ENCODE measurements around the gene OPCML.

- TF ChIP-seq, protein P1, sequence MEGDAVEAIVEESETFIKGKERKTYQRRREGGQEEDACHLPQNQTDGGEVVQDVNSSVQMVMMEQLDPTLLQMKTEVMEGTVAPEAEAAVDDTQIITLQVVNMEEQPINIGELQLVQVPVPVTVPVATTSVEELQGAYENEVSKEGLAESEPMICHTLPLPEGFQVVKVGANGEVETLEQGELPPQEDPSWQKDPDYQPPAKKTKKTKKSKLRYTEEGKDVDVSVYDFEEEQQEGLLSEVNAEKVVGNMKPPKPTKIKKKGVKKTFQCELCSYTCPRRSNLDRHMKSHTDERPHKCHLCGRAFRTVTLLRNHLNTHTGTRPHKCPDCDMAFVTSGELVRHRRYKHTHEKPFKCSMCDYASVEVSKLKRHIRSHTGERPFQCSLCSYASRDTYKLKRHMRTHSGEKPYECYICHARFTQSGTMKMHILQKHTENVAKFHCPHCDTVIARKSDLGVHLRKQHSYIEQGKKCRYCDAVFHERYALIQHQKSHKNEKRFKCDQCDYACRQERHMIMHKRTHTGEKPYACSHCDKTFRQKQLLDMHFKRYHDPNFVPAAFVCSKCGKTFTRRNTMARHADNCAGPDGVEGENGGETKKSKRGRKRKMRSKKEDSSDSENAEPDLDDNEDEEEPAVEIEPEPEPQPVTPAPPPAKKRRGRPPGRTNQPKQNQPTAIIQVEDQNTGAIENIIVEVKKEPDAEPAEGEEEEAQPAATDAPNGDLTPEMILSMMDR (conservative IDR thresholded peaks at IDR 0.05; ENCODE audit: low read length) = no peak
- no peak for TF ChIP-seq EZH2phosphoT487 (IDR thresholded peaks at IDR 0.05; ENCODE audit: borderline replicate concordance)
These were observed 147.6 kb downstream of the OPCML start for GRCh38 chr11:133384731-133385130.
